Activated naive CD4-positive, alpha-beta T cell (primary cell): ENCODE results near the gene ZNF276.
"Not testable (repeated sequence)": the region's sequence is repeated elsewhere in the genome, so short reads cannot be mapped to it uniquely, and the experiment has no call there.

ENCODE experiments used
- DNase-seq, 4 experiments: peaks; one replicate each; lab custom pipeline; 2025; lab: John Stamatoyannopoulos, UW

The ZNF276 gene

GRCh38 chr16:89720813-89721545, at the start of gene ZNF276, which contains the start of gene VPS9D1:
Gene ZNF276 (plus strand): TSS chr16:89721537. CDS start chr16:89721641, 104 bp downstream.
Gene VPS9D1 (minus strand): TSS chr16:89720898. CDS start chr16:89720861, 37 bp downstream.
- peak; percentile 70 to 87 (median 75) for DNase-seq

GRCh38 chr16:89671565-89671964, 49.8 kb upstream of the ZNF276 start:
- not testable (repeated sequence) for DNase-seq

GRCh38 chr16:89672177-89672941, 49.0 kb upstream of the ZNF276 start:
- no peak for DNase-seq

GRCh38 chr16:89678258-89678657, 43.1 kb upstream of the ZNF276 start:
- DNase-seq = no peak

- no peak for DNase-seq
These were observed 35.4 kb upstream of the ZNF276 start for GRCh38 chr16:89685916-89686315.

- peak; percentile 77 to 87 (median 82) for DNase-seq
These were observed 34.7 kb upstream of the ZNF276 start, which contains the start of gene CDK10 for GRCh38 chr16:89686520-89687091. Gene CDK10 (plus strand): TSS chr16:89686689. CDS start chr16:89686711, 22 bp downstream.

- no peak for DNase-seq
These were observed 34.0 kb upstream of the ZNF276 start for GRCh38 chr16:89687092-89687940.

GRCh38 chr16:89688395-89688794, 32.9 kb upstream of the ZNF276 start:
- no peak for DNase-seq

- DNase-seq = no peak
These were observed 32.2 kb upstream of the ZNF276 start for GRCh38 chr16:89689142-89689541.

- not testable (repeated sequence) for DNase-seq
These were observed 31.7 kb upstream of the ZNF276 start for GRCh38 chr16:89689621-89690020.

- no peak for DNase-seq
These were observed 30.9 kb upstream of the ZNF276 start for GRCh38 chr16:89690392-89690901.

GRCh38 chr16:89691231-89691985, 29.9 kb upstream of the ZNF276 start:
- DNase-seq = no peak

GRCh38 chr16:89691986-89692569, 29.3 kb upstream of the ZNF276 start:
- no peak for DNase-seq

GRCh38 chr16:89693289-89693731, 28.0 kb upstream of the ZNF276 start:
- no peak for DNase-seq

GRCh38 chr16:89693931-89694783, 27.2 kb upstream of the ZNF276 start:
- DNase-seq = no peak

GRCh38 chr16:89694784-89695085, 26.6 kb upstream of the ZNF276 start:
- DNase-seq = not testable (repeated sequence)

- DNase-seq = no peak
These were observed 26.1 kb upstream of the ZNF276 start for GRCh38 chr16:89695086-89695874.

GRCh38 chr16:89695875-89696669, 25.3 kb upstream of the ZNF276 start:
- no peak for DNase-seq
